Measurements from ENCODE around the gene ZNF609.

DNA sequence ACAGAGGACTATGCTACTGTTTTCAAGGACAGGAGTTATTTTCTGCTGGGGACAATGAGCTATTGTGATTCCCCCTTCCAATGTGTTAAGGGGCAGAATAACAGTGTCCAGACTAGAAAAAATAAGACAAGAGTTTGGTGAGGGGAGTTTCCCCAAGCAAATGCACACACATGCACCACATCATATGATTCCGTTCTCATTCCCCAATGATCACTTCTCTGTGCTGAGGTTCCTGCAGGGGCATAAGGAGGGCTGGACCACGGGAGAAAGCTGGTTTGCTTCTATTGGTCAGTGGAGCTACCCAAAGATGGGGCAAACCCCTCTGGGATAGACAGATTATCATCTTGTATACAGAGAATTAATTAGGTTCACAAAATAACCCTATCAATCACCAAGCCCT lies 234.4 kb downstream of the ZNF609 start:
- TF ChIP-seq YY1 (IDR thresholded peaks at IDR 0.05; ENCODE audit: insufficient read depth, insufficient read length) (no peak), ZNF274 (IDR thresholded peaks at IDR 0.05; ENCODE audit: low read depth, low read length) (no peak), SUZ12 (IDR thresholded peaks at IDR 0.05; ENCODE audit: extremely low read depth, insufficient read depth, insufficient read length) (no peak)
